GM18498 (cell line): Measurements from ENCODE around the gene CD300LB.
"Not testable (repeated sequence)": the region's sequence is repeated elsewhere in the genome, so short reads cannot be mapped to it uniquely, and the experiment has no call there.

ENCODE experiments used
- ATAC-seq: cut with Tn5 transposase; IDR thresholded peaks from one replicate; pipeline ENCODE4 v1.9.1; 2021; ENCODE audit warnings: mild to moderate bottlenecking, moderate library complexity; ENCODE audit not compliant: unreplicated experiment

The CD300LB gene

GRCh38 chr17:74531231-74531761 is at the start of gene CD300LB:
Gene CD300LB, minus strand, starts transcription at chr17:74531475. Its CDS starts 125 bp downstream, at chr17:74531350.
- no peak for ATAC-seq

GRCh38 chr17:74579900-74580299 is 48.6 kb upstream of the CD300LB start:
- no peak for ATAC-seq

GRCh38 chr17:74578979-74579378 is 47.7 kb upstream of the CD300LB start:
- ATAC-seq: no peak

- ATAC-seq: no peak
Measured at GRCh38 chr17:74574489-74575142, 43.3 kb upstream of the CD300LB start.

GRCh38 chr17:74573635-74574034 is 42.4 kb upstream of the CD300LB start:
- ATAC-seq: not testable (repeated sequence)

GRCh38 chr17:74573169-74573568 is 41.9 kb upstream of the CD300LB start:
- ATAC-seq: no peak

GRCh38 chr17:74571621-74572270 is 40.5 kb upstream of the CD300LB start:
- ATAC-seq: no peak

- no peak for ATAC-seq
Measured at GRCh38 chr17:74569020-74570003, 38.0 kb upstream of the CD300LB start.

GRCh38 chr17:74568106-74568873 is 37.0 kb upstream of the CD300LB start:
- ATAC-seq: no peak

GRCh38 chr17:74567397-74567796 is 36.1 kb upstream of the CD300LB start, which contains the start of gene CD300H:
Gene CD300H, minus strand, starts transcription at chr17:74567509.
- ATAC-seq: no peak

GRCh38 chr17:74566132-74566753 is 35.0 kb upstream of the CD300LB start:
- no peak for ATAC-seq

GRCh38 chr17:74565126-74565525 is 33.9 kb upstream of the CD300LB start:
- ATAC-seq: no peak

GRCh38 chr17:74563358-74563757 is 32.1 kb upstream of the CD300LB start:
- ATAC-seq: no peak

- ATAC-seq: no peak
Measured at GRCh38 chr17:74561586-74561985, 30.3 kb upstream of the CD300LB start.

GRCh38 chr17:74558882-74559519 is 27.7 kb upstream of the CD300LB start:
- no peak for ATAC-seq

GRCh38 chr17:74558402-74558801 is 27.1 kb upstream of the CD300LB start:
- not testable (repeated sequence) for ATAC-seq

GRCh38 chr17:74555427-74555940 is 24.2 kb upstream of the CD300LB start:
- no peak for ATAC-seq

- ATAC-seq: no peak
Measured at GRCh38 chr17:74554909-74555308, 23.6 kb upstream of the CD300LB start.

GRCh38 chr17:74552037-74552436 is 20.8 kb upstream of the CD300LB start:
- ATAC-seq: no peak
